PC-9 (cell line): ENCODE measurements around the gene GPC5.

ENCODE experiments used
- CTCF ChIP-seq: fragments of 200-600 bp; sonication (generic); conservative IDR thresholded peaks from 2 replicates; pipeline ENCODE4 v1.6.1; 2017; ENCODE audit warnings: mixed run types, antibody characterized with exemption, mild to moderate bottlenecking, moderate library complexity
- EZH2 ChIP-seq: fragments of 200-600 bp; sonication (generic); IDR thresholded peaks from 2 replicates; pipeline ENCODE4 v1.8.0; 2017; ENCODE audit warnings: antibody characterized with exemption, low read depth

GRCh38 chr13:92769046-92769445 is 1370.6 kb downstream of the GPC5 start:
- TF ChIP-seq CTCF, result no peak
- TF ChIP-seq EZH2, result no peak
